HEK293 (cell line): Measurements from ENCODE around the gene ZNF821.
"Not testable (repeated sequence)": the region's sequence is repeated elsewhere in the genome, so short reads cannot be mapped to it uniquely, and the experiment has no call there.

ENCODE experiments used
- CTCF ChIA-PET: fragments of 350-600 bp; formaldehyde crosslinking; extraction: SDS; loops from one replicate; lab custom pipeline; 2021; ENCODE audit warnings: antibody characterized with exemption; lab: Yijun Ruan, JAX
- POLR2A ChIA-PET: fragments of 300-600 bp; formaldehyde crosslinking; extraction: SDS; loops from one replicate; lab custom pipeline; 2020; ENCODE audit warnings: antibody characterized with exemption, inconsistent platforms; lab: Yijun Ruan, JAX
- H3K27ac ChIP-seq: fragments of 200-500 bp; sonication (Bioruptor generic); 2 replicates; pipeline ENCODE4 v1.5.1; 2014; ENCODE audit warnings: low read depth, low read length, control low read depth, inconsistent platforms; ENCODE audit errors: extremely low read depth
- H3K36me3 ChIP-seq, 2 experiments: fragments of 200-500 bp in 1 of 2; sonication (Bioruptor generic) in 1 of 2; 1 replicate in 1 of 2; 2 replicates in 1 of 2; pipeline ENCODE4 v1.5.1; 2014 to 2017; ENCODE audit warnings: inconsistent platforms in 2 of 2, low read length in 2 of 2; ENCODE audit not compliant: control insufficient read depth in 2 of 2, insufficient read depth in 1 of 2
- H3K4me1 ChIP-seq: fragments of 200-500 bp; sonication (Bioruptor generic); 2 replicates; pipeline ENCODE4 v1.5.1; 2014; ENCODE audit warnings: mild to moderate bottlenecking, low read length, inconsistent platforms; ENCODE audit not compliant: control insufficient read depth, insufficient read depth
- H3K4me3 ChIP-seq: 2 replicates; pipeline ENCODE4 v1.5.1; 2011; ENCODE audit warnings: low read depth, mild to moderate bottlenecking, control low read depth, low read length, moderate library complexity
- H3K9me3 ChIP-seq: fragments of 200-500 bp; sonication (Bioruptor generic); 2 replicates; pipeline ENCODE4 v1.5.1; 2014; ENCODE audit warnings: low read depth, low read length, inconsistent platforms; ENCODE audit not compliant: control insufficient read depth, insufficient read depth
- HOXA7 ChIP-seq: sonication (generic); formaldehyde crosslinking; IDR thresholded peaks from 2 replicates; pipeline ENCODE4 v1.8.1; 2022; ENCODE audit warnings: missing genetic modification reagents, borderline replicate concordance
- KLF8 ChIP-seq: fragments of 450-650 bp; formaldehyde crosslinking; IDR thresholded peaks from 2 replicates; pipeline ENCODE4 v1.5.1; 2016; ENCODE audit warnings: missing biosample characterization, missing genetic modification characterization
- SCRT2 ChIP-seq: fragments of 450-650 bp; formaldehyde crosslinking; IDR thresholded peaks from 2 replicates; pipeline ENCODE4 v1.5.1; 2016; ENCODE audit warnings: missing biosample characterization, missing genetic modification characterization
- ZBTB21 ChIP-seq: fragments of 450-650 bp; formaldehyde crosslinking; IDR thresholded peaks from 2 replicates; pipeline ENCODE4 v1.5.1; 2017; ENCODE audit warnings: missing biosample characterization, missing genetic modification characterization
- ZNF2 ChIP-seq: fragments of 450-650 bp; formaldehyde crosslinking; IDR thresholded peaks from 2 replicates; pipeline ENCODE4 v1.5.1; 2016; ENCODE audit warnings: missing biosample characterization, missing genetic modification characterization
- ZNF335 ChIP-seq: fragments of 450-650 bp; formaldehyde crosslinking; conservative IDR thresholded peaks from 2 replicates; pipeline ENCODE4 v1.5.1; 2016; ENCODE audit warnings: missing biosample characterization, missing genetic modification characterization
- ZNF548 ChIP-seq: fragments of 450-650 bp; formaldehyde crosslinking; IDR thresholded peaks from 2 replicates; pipeline ENCODE4 v1.5.1; 2016; ENCODE audit warnings: missing biosample characterization, missing genetic modification characterization
- ZNF596 ChIP-seq: fragments of 450-650 bp; IDR thresholded peaks from 2 replicates; pipeline ENCODE4 v1.5.0; 2018; ENCODE audit warnings: missing biosample characterization, mild to moderate bottlenecking, missing genetic modification characterization, moderate library complexity
- ZNF621 ChIP-seq: fragments of 450-650 bp; formaldehyde crosslinking; IDR thresholded peaks from 2 replicates; pipeline ENCODE4 v1.5.1; 2017; ENCODE audit warnings: missing biosample characterization, missing genetic modification characterization
- ZNF623 ChIP-seq: fragments of 450-650 bp; formaldehyde crosslinking; IDR thresholded peaks from 2 replicates; pipeline ENCODE4 v1.5.1; 2016; ENCODE audit warnings: missing biosample characterization, missing genetic modification characterization
- ZNF626 ChIP-seq: fragments of 450-650 bp; sonication (Bioruptor Pico); formaldehyde crosslinking; IDR thresholded peaks from 2 replicates; pipeline ENCODE4 v1.5.1; 2018; ENCODE audit warnings: missing biosample characterization, missing genetic modification characterization, inconsistent platforms
- ZNF791 ChIP-seq: fragments of 450-650 bp; formaldehyde crosslinking; IDR thresholded peaks from 2 replicates; pipeline ENCODE4 v1.5.1; 2016; ENCODE audit warnings: missing biosample characterization, missing genetic modification characterization
- ZNF830 ChIP-seq: fragments of 450-650 bp; IDR thresholded peaks from 2 replicates; pipeline ENCODE4 v1.5.0; 2018; ENCODE audit warnings: missing biosample characterization, missing genetic modification characterization, low read depth, mild to moderate bottlenecking, moderate library complexity
- TF ChIP-seq, protein P1 (sequence below): fragments of 450-650 bp; formaldehyde crosslinking; IDR thresholded peaks from 2 replicates; pipeline ENCODE4 v1.5.1; 2017; ENCODE audit warnings: missing biosample characterization, missing genetic modification characterization
- TF ChIP-seq, protein P2 (sequence below): sonication (generic); formaldehyde crosslinking; IDR thresholded peaks from 2 replicates; pipeline ENCODE4 v1.8.1; 2022; ENCODE audit warnings: mild to moderate bottlenecking, moderate library complexity, missing genetic modification reagents
- TF ChIP-seq, protein P3 (sequence below): fragments of 450-650 bp; IDR thresholded peaks from 2 replicates; pipeline ENCODE4 v1.5.1; 2018; ENCODE audit warnings: missing biosample characterization, missing genetic modification characterization

ZNF821 gene

DNA sequence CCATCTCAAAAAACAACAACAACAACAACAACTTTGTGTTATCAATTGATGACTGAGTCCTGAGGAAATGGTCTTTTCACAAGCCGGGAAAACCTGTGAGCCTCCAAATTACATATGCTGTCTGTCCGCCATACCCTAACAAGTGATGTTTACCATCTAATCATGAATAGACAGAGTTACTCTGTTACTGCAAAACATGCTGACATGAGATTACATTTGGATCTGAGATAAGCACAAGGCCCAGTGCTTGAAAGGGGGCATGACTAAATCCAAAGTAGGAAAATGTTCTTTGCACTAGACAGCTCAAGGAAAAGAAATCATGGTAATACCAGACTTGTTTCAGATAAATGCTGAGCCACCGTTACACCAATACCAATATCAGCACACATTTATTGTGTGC, 46.8 kb downstream of the ZNF821 start:
- Histone ChIP-seq H3K4me3 (no peak overlapping the region), H3K9me3 (no peaks in the 10 kb centered on the region), H3K27ac (no peak overlapping the region), H3K36me3 (no peaks in the 10 kb centered on the region), H3K4me1 (no peaks in the 10 kb centered on the region)
- TF ChIP-seq KLF8 (tag by site-specific recombination) = no peak
- TF ChIP-seq ZNF830 (tag by site-specific recombination) = no peak
- no peak for TF ChIP-seq ZNF623
- no peak for TF ChIP-seq ZNF626 (tag by site-specific recombination)
- TF ChIP-seq, protein P1, sequence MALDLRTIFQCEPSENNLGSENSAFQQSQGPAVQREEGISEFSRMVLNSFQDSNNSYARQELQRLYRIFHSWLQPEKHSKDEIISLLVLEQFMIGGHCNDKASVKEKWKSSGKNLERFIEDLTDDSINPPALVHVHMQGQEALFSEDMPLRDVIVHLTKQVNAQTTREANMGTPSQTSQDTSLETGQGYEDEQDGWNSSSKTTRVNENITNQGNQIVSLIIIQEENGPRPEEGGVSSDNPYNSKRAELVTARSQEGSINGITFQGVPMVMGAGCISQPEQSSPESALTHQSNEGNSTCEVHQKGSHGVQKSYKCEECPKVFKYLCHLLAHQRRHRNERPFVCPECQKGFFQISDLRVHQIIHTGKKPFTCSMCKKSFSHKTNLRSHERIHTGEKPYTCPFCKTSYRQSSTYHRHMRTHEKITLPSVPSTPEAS (tag by site-specific recombination) = no peak
- TF ChIP-seq SCRT2 (tag by site-specific recombination) = no peak
- no peak for TF ChIP-seq ZBTB21
- no peak for TF ChIP-seq HOXA7 (CRISPR knock-in tag)
- TF ChIP-seq ZNF335 (tag by site-specific recombination) = no peak
- no peak for TF ChIP-seq ZNF596 (tag by site-specific recombination)
- no peak for TF ChIP-seq ZNF548
- TF ChIP-seq ZNF2 (tag by site-specific recombination) = no peak
- TF ChIP-seq ZNF621 (tag by site-specific recombination) = no peak
- TF ChIP-seq, protein P2, sequence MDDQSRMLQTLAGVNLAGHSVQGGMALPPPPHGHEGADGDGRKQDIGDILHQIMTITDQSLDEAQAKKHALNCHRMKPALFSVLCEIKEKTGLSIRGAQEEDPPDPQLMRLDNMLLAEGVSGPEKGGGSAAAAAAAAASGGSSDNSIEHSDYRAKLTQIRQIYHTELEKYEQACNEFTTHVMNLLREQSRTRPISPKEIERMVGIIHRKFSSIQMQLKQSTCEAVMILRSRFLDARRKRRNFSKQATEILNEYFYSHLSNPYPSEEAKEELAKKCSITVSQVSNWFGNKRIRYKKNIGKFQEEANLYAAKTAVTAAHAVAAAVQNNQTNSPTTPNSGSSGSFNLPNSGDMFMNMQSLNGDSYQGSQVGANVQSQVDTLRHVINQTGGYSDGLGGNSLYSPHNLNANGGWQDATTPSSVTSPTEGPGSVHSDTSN (CRISPR knock-in tag) = no peak
- ChIA-PET CTCF (interaction anchor here (0.5 kb wide), 1 partner anchor 8 kb away, joined by 3 read pairs; no protein-coding TSS in a partner anchor), POLR2A (no interaction called here)

DNA sequence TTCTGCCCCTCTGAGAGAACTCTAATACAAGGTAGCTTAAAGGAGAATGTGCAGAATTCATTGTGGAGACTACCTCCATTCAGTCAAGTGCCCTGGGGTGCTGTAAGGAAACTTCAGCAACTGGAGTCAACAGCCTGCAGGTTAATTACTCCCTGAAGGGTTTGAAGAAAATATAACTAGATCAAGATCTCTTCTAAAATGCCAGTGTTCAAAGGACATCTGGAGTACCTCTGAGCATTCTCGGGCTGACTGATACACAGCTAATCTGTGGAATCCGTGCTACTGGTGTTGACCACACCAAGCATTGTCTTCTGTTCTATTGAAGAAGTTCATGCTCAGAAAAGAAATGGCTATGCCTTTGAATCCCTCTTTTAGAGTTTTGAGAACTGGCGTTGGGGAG, 49.7 kb downstream of the ZNF821 start:
- POLR2A ChIA-PET = no interaction called here
- no peaks in the 10 kb centered on the region for H3K36me3 ChIP-seq
- H3K4me1 ChIP-seq = no peaks in the 10 kb centered on the region
- H3K27ac ChIP-seq = no peak overlapping the region
- H3K9me3 ChIP-seq = no peaks in the 10 kb centered on the region
- no peak for TF ChIP-seq ZNF791 (tag by site-specific recombination)
- CTCF ChIA-PET = no interaction called here
- H3K4me3 ChIP-seq = no peak overlapping the region

DNA sequence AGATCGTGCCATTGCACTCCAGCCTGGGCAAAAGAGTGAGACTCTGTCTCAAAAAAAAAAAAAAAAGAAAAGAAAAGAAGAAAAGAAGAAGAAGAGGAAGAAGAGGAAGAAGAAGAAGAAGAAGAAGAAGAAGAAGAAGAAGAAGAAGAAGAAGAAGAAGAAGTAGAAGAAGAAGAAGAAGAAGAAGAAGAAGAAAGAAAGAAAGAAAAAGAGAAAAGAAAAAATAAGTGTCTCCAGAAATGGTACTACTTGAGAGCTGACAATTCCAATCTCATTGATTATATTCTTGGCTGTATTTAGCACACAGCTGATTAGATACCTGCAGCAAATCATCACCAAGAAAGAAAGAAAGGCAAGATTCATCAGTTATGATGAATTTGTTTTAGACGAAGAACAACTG, 51.9 kb downstream of the ZNF821 start:
- H3K4me3 ChIP-seq, H3K9me3 ChIP-seq, H3K27ac ChIP-seq, H3K36me3 ChIP-seq, POLR2A ChIA-PET, H3K4me1 ChIP-seq, CTCF ChIA-PET: not testable (repeated sequence)
- TF ChIP-seq, protein P3, sequence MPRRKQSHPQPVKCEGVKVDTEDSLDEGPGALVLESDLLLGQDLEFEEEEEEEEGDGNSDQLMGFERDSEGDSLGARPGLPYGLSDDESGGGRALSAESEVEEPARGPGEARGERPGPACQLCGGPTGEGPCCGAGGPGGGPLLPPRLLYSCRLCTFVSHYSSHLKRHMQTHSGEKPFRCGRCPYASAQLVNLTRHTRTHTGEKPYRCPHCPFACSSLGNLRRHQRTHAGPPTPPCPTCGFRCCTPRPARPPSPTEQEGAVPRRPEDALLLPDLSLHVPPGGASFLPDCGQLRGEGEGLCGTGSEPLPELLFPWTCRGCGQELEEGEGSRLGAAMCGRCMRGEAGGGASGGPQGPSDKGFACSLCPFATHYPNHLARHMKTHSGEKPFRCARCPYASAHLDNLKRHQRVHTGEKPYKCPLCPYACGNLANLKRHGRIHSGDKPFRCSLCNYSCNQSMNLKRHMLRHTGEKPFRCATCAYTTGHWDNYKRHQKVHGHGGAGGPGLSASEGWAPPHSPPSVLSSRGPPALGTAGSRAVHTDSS (tag by site-specific recombination) = peak; percentile 67; the same call in 1 of the 2 replicates

DNA sequence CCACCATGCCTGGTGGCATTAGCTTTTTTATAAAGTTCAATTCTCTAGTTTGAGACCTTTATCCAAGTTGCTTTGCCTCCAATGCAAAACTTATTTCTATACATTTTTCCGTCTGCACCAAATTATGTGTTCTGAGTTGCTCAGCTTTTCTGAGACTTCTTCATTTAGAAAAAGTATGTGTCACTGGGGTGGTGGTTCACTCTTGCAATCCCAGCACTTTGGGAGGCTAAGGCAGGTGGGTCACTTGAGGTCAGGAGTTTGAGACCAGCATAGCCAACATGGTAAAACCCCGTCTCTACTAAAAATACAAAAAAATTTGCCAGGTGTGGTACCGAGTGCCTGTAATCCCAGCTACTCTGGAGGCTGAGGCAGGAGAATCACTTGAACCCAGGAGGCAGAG, 52.3 kb downstream of the ZNF821 start:
- H3K4me1 ChIP-seq, H3K4me3 ChIP-seq, H3K36me3 ChIP-seq, H3K27ac ChIP-seq, POLR2A ChIA-PET, H3K9me3 ChIP-seq, CTCF ChIA-PET: not testable (repeated sequence)
